Activated CD4-positive, alpha-beta T cell treated with anti-CD3 and anti-CD28 coated beads, Interleukin-2, amount 50 U/mL, for 4 hours (primary cell): ENCODE results near the gene GPR18.
"Not testable (repeated sequence)": the region's sequence is repeated elsewhere in the genome, so short reads cannot be mapped to it uniquely, and the experiment has no call there.

Source experiments
- DNase-seq, 2 experiments: peaks; one replicate each; pipeline ENCODE4 v3.0.0-alpha.2; 2020

GPR18 gene

GRCh38 chr13:99227909-99228688 is 30.1 kb downstream of the GPR18 start:
- DNase-seq: no peak

- no peak for DNase-seq
Observed at GRCh38 chr13:99227331-99227900, 30.8 kb downstream of the GPR18 start.

DNA sequence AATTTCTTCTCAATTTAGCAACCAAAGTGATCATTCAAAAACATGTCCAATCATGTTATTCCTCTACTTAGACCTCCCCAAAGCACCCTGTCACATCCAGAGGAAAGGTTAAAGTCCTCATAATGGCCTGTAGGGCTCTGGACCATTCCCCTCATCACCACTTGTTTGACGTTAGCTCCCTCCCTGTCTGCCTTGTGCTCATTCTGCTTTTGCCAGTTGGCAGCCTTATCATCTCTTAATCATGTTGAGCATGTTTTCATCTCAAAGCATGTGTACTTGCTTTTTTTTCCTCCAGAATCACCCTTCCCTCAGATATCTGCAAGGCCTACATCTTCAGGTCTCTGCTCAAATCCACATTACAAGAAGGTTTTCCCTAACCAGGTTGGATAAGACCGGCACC is 31.7 kb downstream of the GPR18 start:
- DNase-seq: no peak

- DNase-seq: no peak
Observed at GRCh38 chr13:99225078-99225477, 33.1 kb downstream of the GPR18 start.

GRCh38 chr13:99224021-99224420 is 34.2 kb downstream of the GPR18 start:
- no peak for DNase-seq

DNA sequence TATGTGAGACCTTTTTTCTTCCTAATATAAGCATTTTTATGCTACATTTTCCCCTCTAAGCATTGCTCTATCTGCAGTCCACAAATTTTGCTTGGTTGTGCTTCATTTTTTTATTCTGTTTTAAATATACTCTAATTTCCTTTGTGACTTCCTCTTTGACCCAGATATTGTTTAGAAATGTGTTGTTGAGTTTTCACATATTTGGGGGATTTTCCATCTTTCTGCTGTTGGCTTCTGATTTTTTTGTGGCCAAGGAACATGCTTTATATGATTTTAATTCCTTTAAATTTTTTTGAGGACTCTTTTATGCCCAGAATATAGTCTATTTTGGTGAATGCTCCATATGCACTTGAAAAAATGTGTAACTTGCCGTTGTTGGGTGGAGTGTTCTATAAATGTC is 34.6 kb downstream of the GPR18 start:
- no peak for DNase-seq

GRCh38 chr13:99221567-99222239 is 36.5 kb downstream of the GPR18 start:
- DNase-seq: no peak

DNA sequence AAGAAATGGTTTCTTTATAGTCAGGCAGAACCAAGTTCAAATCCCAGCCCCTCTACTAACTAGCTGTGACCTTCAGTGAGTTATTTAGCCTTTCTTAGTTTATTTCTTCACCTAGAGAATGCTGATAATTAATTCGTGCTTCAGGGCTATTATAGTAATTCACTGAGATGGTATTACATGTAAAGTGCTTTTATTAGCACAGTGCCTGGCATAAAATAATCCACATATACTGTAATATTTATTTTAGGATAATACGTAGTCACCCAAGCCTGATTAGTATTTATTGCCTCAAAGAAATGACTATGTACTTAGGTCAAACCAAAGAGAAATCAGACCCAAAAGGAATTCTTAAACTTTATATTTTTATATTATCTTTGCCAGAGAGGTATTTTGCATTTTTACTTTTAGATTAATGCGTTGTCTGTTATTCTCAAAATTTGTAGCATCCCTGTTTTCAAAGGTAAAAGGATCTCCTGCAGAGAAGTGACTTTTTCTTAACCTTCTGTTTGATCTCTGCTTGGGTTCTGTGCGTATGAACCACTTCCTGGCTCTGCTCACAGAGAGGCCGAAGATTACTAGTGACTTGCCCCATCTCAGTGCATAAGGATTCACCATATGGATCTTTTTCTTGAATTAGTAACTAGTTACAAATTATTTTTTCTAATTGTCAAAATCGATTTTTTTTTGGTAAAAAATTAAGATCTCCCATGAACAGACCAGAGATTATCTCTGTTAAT is 37.8 kb downstream of the GPR18 start:
- DNase-seq: no peak

DNA sequence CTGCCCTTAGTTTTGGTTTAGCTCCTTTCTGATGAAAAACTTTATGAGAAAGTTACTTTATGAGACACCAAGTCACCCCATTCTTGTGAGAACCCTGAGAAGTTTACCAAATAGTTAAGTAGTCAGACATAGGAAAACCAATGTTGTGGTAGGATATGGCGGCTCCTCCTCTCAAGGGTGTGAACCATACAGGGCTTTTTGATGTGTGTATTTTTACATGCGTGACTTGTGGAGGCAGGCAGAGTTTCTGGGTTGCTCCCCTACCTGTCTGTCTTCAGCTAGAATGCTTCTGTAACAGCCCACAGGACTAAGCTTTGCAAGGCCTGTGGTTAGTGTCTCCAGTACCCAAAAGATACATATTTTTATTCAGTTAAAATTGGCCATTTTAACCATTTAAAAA is 39.2 kb downstream of the GPR18 start:
- peak in 1 of 2 experiments; percentile 46 for DNase-seq

DNA sequence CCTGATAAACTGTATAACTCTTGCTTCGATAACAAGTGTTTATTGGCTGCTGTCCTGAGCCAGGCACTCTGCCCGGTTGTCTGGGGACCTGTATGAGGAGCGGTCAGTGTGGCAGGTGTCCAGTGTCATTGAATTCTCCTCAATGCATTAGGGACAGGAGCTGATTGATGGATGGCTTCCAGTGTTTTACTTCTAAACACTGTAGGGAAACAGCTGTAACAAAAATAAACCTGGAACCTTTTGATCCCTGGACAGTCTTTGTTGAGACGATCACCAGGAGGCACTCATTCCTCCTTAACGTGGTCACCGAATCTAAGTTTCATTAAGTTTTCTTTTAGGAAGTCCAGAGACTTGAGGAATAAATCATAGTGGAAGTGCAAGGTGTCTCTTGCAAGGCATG is 39.6 kb downstream of the GPR18 start:
- DNase-seq: no peak

DNA sequence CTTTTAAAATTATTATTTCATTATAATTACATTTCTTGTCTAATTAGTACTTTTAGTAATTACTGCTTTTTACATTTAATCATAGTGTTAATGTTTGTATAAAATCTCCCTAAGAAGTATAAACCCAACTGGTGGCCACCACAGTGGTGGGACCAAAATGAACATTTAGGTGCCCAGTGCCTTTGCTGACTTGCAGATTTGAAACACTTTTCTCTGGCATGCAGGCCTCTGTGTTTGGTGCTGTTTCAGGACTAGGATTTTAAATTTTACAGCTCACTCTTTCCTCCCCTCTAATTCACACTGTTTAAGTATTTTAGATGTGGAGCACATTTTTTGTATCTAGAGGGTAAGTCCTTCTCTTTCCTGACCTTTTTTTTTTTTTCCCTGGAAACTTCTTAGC is 40.1 kb downstream of the GPR18 start:
- no peak for DNase-seq

DNA sequence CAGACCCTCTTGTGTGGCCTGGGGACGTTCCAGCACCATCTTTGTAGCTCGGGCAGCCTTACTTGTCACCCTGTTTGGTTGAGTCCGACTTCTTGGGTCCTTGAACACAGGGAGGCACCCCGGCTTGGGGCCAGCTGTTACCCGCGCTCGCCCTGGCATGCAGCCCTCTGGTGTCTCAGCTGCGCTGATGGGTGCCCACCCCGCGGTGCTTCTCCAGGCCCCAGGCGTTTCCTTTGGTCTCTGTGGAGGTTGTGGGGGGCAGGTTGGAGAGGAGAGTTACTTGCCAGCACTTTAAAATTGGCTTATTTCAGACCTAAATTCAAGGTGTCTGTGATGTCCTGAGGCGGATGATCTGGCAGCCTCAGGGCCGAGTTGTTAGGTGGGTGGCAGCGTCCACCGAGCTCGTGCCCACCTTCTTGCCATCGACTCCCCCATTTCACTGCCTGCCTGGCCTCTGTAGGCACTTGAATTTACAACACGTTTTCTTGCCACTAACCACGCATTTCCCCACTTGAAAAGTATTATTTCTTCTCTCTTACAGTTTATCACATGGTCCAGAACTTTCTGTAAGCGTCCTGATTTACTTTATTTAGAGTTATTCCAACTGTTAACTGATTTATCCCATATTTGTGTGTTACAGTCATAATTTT is 40.6 kb downstream of the GPR18 start:
- no peak for DNase-seq

DNA sequence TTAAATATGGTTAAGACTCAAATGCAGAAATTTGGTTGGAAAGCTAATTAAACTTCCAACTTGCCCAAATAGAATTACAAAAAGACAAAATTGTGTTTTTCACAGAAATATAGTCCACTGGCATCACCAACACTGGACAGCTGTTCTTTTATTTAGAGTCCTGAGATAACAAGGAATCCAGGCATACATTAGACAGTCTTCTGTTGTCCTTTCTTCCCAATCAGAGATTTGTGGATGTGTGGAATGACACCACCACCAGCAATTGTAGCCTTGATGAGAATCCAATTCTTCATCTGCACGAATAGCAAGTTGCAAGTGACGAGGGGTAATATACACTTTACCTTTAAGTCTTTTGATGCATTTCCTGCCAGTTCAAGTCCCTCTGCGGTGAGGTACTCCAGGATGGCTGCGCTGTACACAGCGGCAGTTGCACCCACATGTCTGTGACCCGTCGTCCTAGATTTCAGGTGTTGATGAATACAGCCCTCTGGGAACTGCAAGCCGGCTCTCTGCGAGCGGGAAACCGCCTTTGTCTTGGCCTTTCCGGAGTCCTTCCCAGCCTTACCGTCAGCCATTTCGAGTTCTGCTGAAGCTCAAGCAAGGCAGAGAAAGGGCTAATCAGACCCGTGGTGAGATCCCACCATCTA is 42.9 kb downstream of the GPR18 start:
- DNase-seq: peak; percentile 39 to 43

DNA sequence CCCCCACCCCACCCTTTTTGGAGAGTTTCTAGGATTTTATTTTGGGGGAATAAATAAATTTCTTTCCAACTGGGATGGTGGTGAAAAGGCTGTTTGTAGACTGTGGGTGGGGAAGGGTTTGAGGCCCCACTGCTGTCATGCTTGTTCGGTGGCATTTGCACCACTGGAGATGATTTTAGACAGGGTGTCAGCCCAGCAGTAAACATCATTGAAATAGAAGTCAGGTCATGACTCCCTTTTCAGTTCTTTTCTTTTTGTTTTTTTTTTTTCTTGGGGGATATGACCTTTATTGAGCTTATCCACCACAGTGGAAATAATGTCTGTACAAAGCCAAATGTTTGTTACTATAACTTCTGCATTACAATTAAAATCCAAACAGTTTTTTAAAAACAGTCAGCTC is 43.4 kb downstream of the GPR18 start:
- no peak for DNase-seq

GRCh38 chr13:99214232-99214631 is 43.9 kb downstream of the GPR18 start:
- peak in 1 of 2 experiments; percentile 44 for DNase-seq

DNA sequence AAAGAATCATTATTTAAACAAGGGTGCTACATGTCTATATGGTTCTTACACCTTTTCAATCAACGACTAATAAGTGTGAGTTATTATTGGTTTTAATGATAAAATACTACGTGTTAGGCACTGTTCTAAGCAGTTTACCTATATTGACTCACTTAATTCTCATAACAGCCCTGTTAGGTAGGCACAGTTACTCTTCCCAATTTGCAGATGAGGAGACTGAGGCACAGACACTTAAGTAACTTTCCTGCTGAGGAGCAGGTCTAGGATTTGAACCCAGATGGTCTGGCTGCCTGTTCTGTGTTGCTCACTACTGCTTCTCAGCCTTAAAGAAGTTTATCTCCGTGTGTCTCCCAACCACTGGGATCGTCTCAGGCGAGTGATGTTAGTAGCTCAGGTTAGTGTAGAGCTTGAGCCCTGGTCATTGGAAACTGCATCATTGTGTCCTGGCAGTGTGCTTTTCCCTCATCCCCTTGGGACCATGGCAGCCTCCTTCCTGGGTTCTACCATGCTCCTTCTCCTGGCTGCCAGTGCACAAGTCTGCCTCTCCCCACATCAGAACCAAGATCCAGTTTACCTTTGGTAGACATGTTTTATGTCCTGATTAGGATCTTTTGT is 46.7 kb downstream of the GPR18 start:
- no peak for DNase-seq

DNA sequence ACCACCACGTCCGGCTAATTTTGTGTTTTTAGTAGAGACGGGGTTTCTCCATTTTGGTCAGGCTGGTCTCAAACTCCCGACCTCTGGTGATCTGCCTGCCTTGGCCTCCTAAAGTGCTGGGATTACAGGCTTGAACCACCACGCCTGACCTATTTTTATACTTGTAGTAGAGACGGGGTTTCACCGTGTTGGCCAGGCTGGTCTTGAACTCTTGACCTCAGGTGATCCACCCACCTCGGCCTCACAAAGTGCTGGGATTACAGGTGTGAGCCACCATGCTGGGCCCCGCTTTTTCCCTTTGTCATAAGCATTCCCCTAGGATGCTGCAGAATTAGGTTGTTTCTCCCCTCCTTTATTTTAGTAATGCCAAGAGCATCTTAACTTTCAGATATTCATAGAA is 47.6 kb downstream of the GPR18 start:
- DNase-seq: not testable (repeated sequence)

- DNase-seq: no peak
Observed at GRCh38 chr13:99208845-99209527, 49.2 kb downstream of the GPR18 start.

- no peak for DNase-seq
Observed at GRCh38 chr13:99208185-99208584, 50.0 kb downstream of the GPR18 start.

DNA sequence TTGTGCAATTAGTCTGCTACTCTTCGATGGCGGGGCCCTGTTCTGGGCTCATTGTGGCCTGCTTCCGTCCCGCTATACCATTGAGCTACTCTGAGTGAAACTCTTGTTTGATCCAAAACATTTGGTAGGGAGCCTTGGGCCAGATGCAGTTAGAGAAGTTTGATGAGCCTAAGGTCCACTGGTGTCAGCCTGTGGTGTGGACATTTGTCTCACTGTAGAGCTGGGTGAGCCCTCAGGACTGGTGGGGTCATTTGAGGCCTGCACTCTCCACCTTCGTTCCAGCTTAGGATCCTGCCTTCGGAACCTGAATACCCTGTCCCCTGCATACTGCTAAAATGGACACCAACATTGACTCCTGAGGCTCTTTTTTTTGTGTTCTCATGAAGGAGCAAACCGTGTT is 50.7 kb downstream of the GPR18 start:
- no peak for DNase-seq

- no peak for DNase-seq
Observed at GRCh38 chr13:99206873-99207272, 51.3 kb downstream of the GPR18 start.
